Effector CD8-positive, alpha-beta T cell (primary cell): ENCODE data around the gene RHCE.
"Not testable (repeated sequence)": the region's sequence is repeated elsewhere in the genome, so short reads cannot be mapped to it uniquely, and the experiment has no call there.

Experiments used
- DNase-seq: peaks from one replicate; lab custom pipeline; 2025; lab: John Stamatoyannopoulos, UW

RHCE gene

GRCh38 chr1:25341746-25342145, 78.9 kb downstream of the RHCE start:
- DNase-seq, result no peak

- no peak for DNase-seq
Observed at GRCh38 chr1:25338986-25339385, 81.6 kb downstream of the RHCE start.

- peak; percentile 87 for DNase-seq
Observed at GRCh38 chr1:25338188-25338981, 82.2 kb downstream of the RHCE start, which contains the start of gene TMEM50A. TMEM50A (plus strand) TSS chr1:25338334; CDS start chr1:25340487, 2,153 bp downstream.

- peak; percentile 43 for DNase-seq
Observed at GRCh38 chr1:25337483-25338187, 83.0 kb downstream of the RHCE start.

GRCh38 chr1:25336922-25337354, 83.7 kb downstream of the RHCE start:
- peak; percentile 11 for DNase-seq

GRCh38 chr1:25329950-25330349, 90.7 kb downstream of the RHCE start:
- not testable (repeated sequence) for DNase-seq

- not testable (repeated sequence) for DNase-seq
Observed at GRCh38 chr1:25329336-25329735, 91.3 kb downstream of the RHCE start.

- not testable (repeated sequence) for DNase-seq
Observed at GRCh38 chr1:25328791-25329185, 91.8 kb downstream of the RHCE start.

- not testable (repeated sequence) for DNase-seq
Observed at GRCh38 chr1:25327864-25328790, 92.5 kb downstream of the RHCE start.

- DNase-seq, result not testable (repeated sequence)
Observed at GRCh38 chr1:25324407-25324806, 96.2 kb downstream of the RHCE start.

GRCh38 chr1:25322127-25322526, 98.5 kb downstream of the RHCE start:
- not testable (repeated sequence) for DNase-seq

GRCh38 chr1:25320314-25320938, 100.2 kb downstream of the RHCE start:
- not testable (repeated sequence) for DNase-seq

- DNase-seq, result not testable (repeated sequence)
Observed at GRCh38 chr1:25312806-25313470, 107.7 kb downstream of the RHCE start.
